Right lobe of liver (tissue), 4 donors: ENCODE measurements around the gene GTF3C1.

Experiments used
- POLR2A ChIP-seq: fragments of 450-650 bp; IDR thresholded peaks from one replicate; pipeline ENCODE4 v1.6.1; 2017; ENCODE audit warnings: antibody characterized with exemption, mild to moderate bottlenecking
- TF ChIP-seq, protein P1 (sequence below), 4 donors: fragments of 200-600 bp in 3 of 4; fragments of 450-650 bp in 1 of 4; IDR thresholded peaks; one replicate each; pipeline versions ENCODE4 v1.5.1 to v1.8.0; 2016 to 2022; ENCODE audit warnings: antibody characterized with exemption in 4 of 4, mild to moderate bottlenecking in 2 of 4
- donor health status: DM: no; HTN: no; CAD: no.
- donor health status: DM: no; HTN: no; CAD: no.
- donor health status: DM: no; HTN: yes; CAD: no.

DNA sequence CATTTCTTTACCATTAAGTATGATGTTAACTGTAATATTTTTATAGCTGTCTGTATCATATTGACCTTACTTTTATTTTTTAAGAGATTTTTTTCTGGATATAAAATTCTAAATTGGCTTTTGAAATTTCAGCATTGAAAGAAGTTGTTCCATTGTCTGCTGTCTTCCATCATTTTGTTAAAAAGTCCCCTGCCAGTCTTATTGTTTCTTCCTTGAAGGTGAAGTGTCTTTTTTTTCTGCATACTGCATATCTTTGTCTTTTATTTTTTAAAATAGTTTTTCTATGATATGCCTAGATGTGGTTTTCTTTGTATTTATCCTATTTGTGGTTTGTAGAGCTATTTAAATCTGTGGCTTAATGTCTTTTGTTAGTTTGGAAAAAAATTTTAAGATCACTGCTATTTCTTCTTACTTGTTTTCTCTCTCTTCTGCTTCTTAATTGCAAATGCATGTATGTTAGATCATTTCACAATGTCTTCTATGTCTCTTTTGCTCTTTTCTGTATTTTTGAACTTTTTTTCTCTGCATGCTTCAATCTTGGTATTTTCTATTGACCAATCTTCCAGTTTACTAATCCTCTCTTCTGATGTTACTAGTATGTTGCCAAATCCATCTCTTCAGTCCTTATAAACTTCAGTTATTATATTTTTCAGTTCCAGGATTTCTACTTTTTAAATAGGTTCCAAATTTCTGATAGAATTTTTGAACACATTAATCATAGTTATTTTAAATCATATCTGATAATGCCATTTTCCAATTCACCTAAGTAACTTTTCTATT lies 127.6 kb downstream of the GTF3C1 start:
- TF ChIP-seq, protein P1, sequence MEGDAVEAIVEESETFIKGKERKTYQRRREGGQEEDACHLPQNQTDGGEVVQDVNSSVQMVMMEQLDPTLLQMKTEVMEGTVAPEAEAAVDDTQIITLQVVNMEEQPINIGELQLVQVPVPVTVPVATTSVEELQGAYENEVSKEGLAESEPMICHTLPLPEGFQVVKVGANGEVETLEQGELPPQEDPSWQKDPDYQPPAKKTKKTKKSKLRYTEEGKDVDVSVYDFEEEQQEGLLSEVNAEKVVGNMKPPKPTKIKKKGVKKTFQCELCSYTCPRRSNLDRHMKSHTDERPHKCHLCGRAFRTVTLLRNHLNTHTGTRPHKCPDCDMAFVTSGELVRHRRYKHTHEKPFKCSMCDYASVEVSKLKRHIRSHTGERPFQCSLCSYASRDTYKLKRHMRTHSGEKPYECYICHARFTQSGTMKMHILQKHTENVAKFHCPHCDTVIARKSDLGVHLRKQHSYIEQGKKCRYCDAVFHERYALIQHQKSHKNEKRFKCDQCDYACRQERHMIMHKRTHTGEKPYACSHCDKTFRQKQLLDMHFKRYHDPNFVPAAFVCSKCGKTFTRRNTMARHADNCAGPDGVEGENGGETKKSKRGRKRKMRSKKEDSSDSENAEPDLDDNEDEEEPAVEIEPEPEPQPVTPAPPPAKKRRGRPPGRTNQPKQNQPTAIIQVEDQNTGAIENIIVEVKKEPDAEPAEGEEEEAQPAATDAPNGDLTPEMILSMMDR (IDR thresholded peaks at IDR 0.05), result no peak
- TF ChIP-seq POLR2A, result no peak
